Sciatic nerve (tissue), 2 donors: Measurements from ENCODE around the gene CCDC158. TPM values are rescaled to one million over a fixed set of nuclear protein-coding genes. Genes with fewer than 3 reads are reported as not detected.
"Not testable (repeated sequence)": the region's sequence is repeated elsewhere in the genome, so short reads cannot be mapped to it uniquely, and the experiment has no call there.

Source experiments
- ATAC-seq: fragments of 200-7000 bp; cut with Tn5 transposase; one replicate; pipeline ENCODE4 v1.9.1; 2020; ENCODE audit warnings: mild to moderate bottlenecking, moderate library complexity
- DNase-seq: peaks from one replicate; pipeline ENCODE4 v3.0.0-alpha.2; 2020; ENCODE audit warnings: low spot score
- intact Hi-C: fragments of 100-400 bp; cut with DNase I; formaldehyde crosslinking; loops from one replicate; pipeline ENCODE4 v1.14.2; 2022
- total RNA-seq: library from RNA; stranded (reverse); fragmentation: NEBNext Ultra II Directional; extraction: Animal tissue kit (Norgen Biotek cat#: 25700); gene quantifications from one replicate; pipeline ENCODE4 v1.2.1, GENCODE V29; 2021
- donor health status: DM: no; HTN: no; CAD: no.
- donor health status: DM: no; HTN: no; CAD: no.

Gene CCDC158
- total RNA-seq, 1 donor from 2014 or later, result 1.9 TPM

- intact Hi-C loops, result loop anchor here (5.0 kb wide), 1 partner anchor 67 kb away; no protein-coding TSS in a partner anchor
- DNase-seq (no peak), ATAC-seq (peak; percentile 74)
These were observed 14.1 kb upstream of the CCDC158 start, which contains the start of gene SHROOM3 for GRCh38 chr4:76434901-76435527. Gene SHROOM3, plus strand, starts transcription at chr4:76435229. Its CDS starts 824 bp downstream, at chr4:76436053.

GRCh38 chr4:76430519-76431388 is 9.8 kb upstream of the CCDC158 start:
- no peak for DNase-seq
- intact Hi-C loops, result loop anchor here (5.0 kb wide), 1 partner anchor 72 kb away; no protein-coding TSS in a partner anchor

GRCh38 chr4:76429636-76430035 is 8.7 kb upstream of the CCDC158 start:
- DNase-seq (no peak), ATAC-seq (no peak)
- intact Hi-C loops, result loop anchor here (5.0 to 10.0 kb wide), 2 partner anchors 73 to 325 kb away; no protein-coding TSS in a partner anchor

More at GRCh38 chr4:76430519-76431388, 9.8 kb upstream of the CCDC158 start:
- ATAC-seq, result peak; percentile 59

GRCh38 chr4:76426272-76426671 is 5.3 kb upstream of the CCDC158 start:
- no peak for ATAC-seq
- intact Hi-C loops, result loop anchor here (10.0 kb wide), 1 partner anchor 329 kb away; no protein-coding TSS in a partner anchor

GRCh38 chr4:76423159-76423558 is 2.2 kb upstream of the CCDC158 start:
- ATAC-seq, DNase-seq: not testable (repeated sequence)
- intact Hi-C loops, result loop anchor here (10.0 kb wide), 1 partner anchor 332 kb away; no protein-coding TSS in a partner anchor

More at GRCh38 chr4:76426272-76426671, 5.3 kb upstream of the CCDC158 start:
- no peak for DNase-seq

- intact Hi-C loops, result loop anchor here (10.0 kb wide), 1 partner anchor 335 kb away; no protein-coding TSS in a partner anchor
- no peak for DNase-seq
- peak; percentile 54 for ATAC-seq
These were observed 666 bp downstream of the CCDC158 start for GRCh38 chr4:76420188-76420761.

GRCh38 chr4:76410636-76411035 is 10.3 kb downstream of the CCDC158 start:
- ATAC-seq (no peak), DNase-seq (no peak)
- intact Hi-C loops, result no loop called here

- ATAC-seq, result no peak
- intact Hi-C loops, result no loop called here
- DNase-seq, result no peak
These were observed 13.4 kb downstream of the CCDC158 start for GRCh38 chr4:76407440-76408119.

GRCh38 chr4:76406081-76406480 is 14.9 kb downstream of the CCDC158 start:
- intact Hi-C loops, result no loop called here
- ATAC-seq (no peak), DNase-seq (no peak)

- ATAC-seq (no peak), DNase-seq (no peak)
- intact Hi-C loops, result no loop called here
These were observed 19.3 kb downstream of the CCDC158 start for GRCh38 chr4:76401654-76402053.

GRCh38 chr4:76388160-76388908 is 32.6 kb downstream of the CCDC158 start:
- DNase-seq (no peak), ATAC-seq (no peak)
- intact Hi-C loops, result no loop called here

GRCh38 chr4:76386566-76387305 is 34.2 kb downstream of the CCDC158 start:
- no peak for ATAC-seq
- intact Hi-C loops, result no loop called here

GRCh38 chr4:76385974-76386373 is 35.0 kb downstream of the CCDC158 start:
- no peak for ATAC-seq
- intact Hi-C loops, result no loop called here
- no peak for DNase-seq

More at GRCh38 chr4:76386566-76387305, 34.2 kb downstream of the CCDC158 start:
- no peak for DNase-seq

- DNase-seq (no peak), ATAC-seq (no peak)
- intact Hi-C loops, result no loop called here
These were observed 36.9 kb downstream of the CCDC158 start for GRCh38 chr4:76384052-76384451.

- intact Hi-C loops, result no loop called here
- ATAC-seq, result no peak
These were observed 37.9 kb downstream of the CCDC158 start for GRCh38 chr4:76383001-76383400.

GRCh38 chr4:76381986-76382385 is 39.0 kb downstream of the CCDC158 start:
- intact Hi-C loops, result no loop called here
- ATAC-seq (no peak), DNase-seq (no peak)

More at GRCh38 chr4:76383001-76383400, 37.9 kb downstream of the CCDC158 start:
- no peak for DNase-seq

- intact Hi-C loops, result no loop called here
- ATAC-seq (no peak), DNase-seq (no peak)
These were observed 40.4 kb downstream of the CCDC158 start for GRCh38 chr4:76380561-76380960.
